PC-9 (cell line): Measurements from ENCODE around the gene CMTM2.
"Not testable (repeated sequence)": the region's sequence is repeated elsewhere in the genome, so short reads cannot be mapped to it uniquely, and the experiment has no call there.

Source experiments
- CTCF ChIP-seq: fragments of 200-600 bp; sonication (generic); conservative IDR thresholded peaks from 2 replicates; pipeline ENCODE4 v1.6.1; 2017; ENCODE audit warnings: mixed run types, antibody characterized with exemption, mild to moderate bottlenecking, moderate library complexity
- EZH2 ChIP-seq: fragments of 200-600 bp; sonication (generic); IDR thresholded peaks from 2 replicates; pipeline ENCODE4 v1.8.0; 2017; ENCODE audit warnings: antibody characterized with exemption, low read depth

- TF ChIP-seq EZH2, CTCF: not testable (repeated sequence)
Observed at GRCh38 chr16:66611911-66612310, 32.6 kb downstream of the CMTM2 start.
